HG02642 (cell line): Measurements from ENCODE around the gene TBC1D20.
"Not testable (repeated sequence)": the region's sequence is repeated elsewhere in the genome, so short reads cannot be mapped to it uniquely, and the experiment has no call there.

Source experiments
- ATAC-seq: cut with Tn5 transposase; IDR thresholded peaks from one replicate; pipeline ENCODE4 v1.9.1; 2021; ENCODE audit warnings: mild to moderate bottlenecking; ENCODE audit not compliant: unreplicated experiment, poor library complexity

The TBC1D20 gene

GRCh38 chr20:403582-403957 lies 58.8 kb downstream of the TBC1D20 start:
- no peak for ATAC-seq

GRCh38 chr20:402898-403581 lies 59.3 kb downstream of the TBC1D20 start:
- ATAC-seq, result no peak

GRCh38 chr20:402496-402885 lies 59.8 kb downstream of the TBC1D20 start:
- no peak for ATAC-seq

- no peak for ATAC-seq
Measured at GRCh38 chr20:401682-402495, 60.4 kb downstream of the TBC1D20 start.

- no peak for ATAC-seq
Measured at GRCh38 chr20:400454-401275, 61.7 kb downstream of the TBC1D20 start.

GRCh38 chr20:400128-400453 lies 62.2 kb downstream of the TBC1D20 start:
- ATAC-seq, result no peak

- no peak for ATAC-seq
Measured at GRCh38 chr20:399182-399707, 63.1 kb downstream of the TBC1D20 start.

GRCh38 chr20:397432-398237 lies 64.7 kb downstream of the TBC1D20 start:
- no peak for ATAC-seq

GRCh38 chr20:396619-397431 lies 65.5 kb downstream of the TBC1D20 start:
- ATAC-seq, result no peak

- no peak for ATAC-seq
Measured at GRCh38 chr20:396252-396618, 66.1 kb downstream of the TBC1D20 start.

GRCh38 chr20:393296-393695 lies 69.0 kb downstream of the TBC1D20 start:
- ATAC-seq, result not testable (repeated sequence)

- no peak for ATAC-seq
Measured at GRCh38 chr20:391041-391711, 71.2 kb downstream of the TBC1D20 start.

- ATAC-seq, result no peak
Measured at GRCh38 chr20:389220-389619, 73.1 kb downstream of the TBC1D20 start.

- no peak for ATAC-seq
Measured at GRCh38 chr20:388034-388994, 74.0 kb downstream of the TBC1D20 start.

GRCh38 chr20:387520-387919 lies 74.8 kb downstream of the TBC1D20 start:
- no peak for ATAC-seq

GRCh38 chr20:386634-387033 lies 75.7 kb downstream of the TBC1D20 start:
- ATAC-seq, result not testable (repeated sequence)
